Endothelial cell of umbilical vein (primary cell): Measurements from ENCODE around the gene ICOSLG. TPM values are rescaled to one million over a fixed set of nuclear protein-coding genes. Genes with fewer than 3 reads are reported as not detected.
A peak's percentile ranks its signal among the peaks of the same experiment; 100 is the strongest.
"Not testable (repeated sequence)": the region's sequence is repeated elsewhere in the genome, so short reads cannot be mapped to it uniquely, and the experiment has no call there.

Experiments used
- BruUV-seq: library from RNA; stranded (reverse); fragments of 400-500 nt; replicated peaks from 2 replicates; lab custom pipeline; 2021; lab: Mats Ljungman, UMichigan
- CTCF ChIA-PET: fragments of 300-600, 350-600 bp; sonication (Branson Sonifier 250); formaldehyde crosslinking; loops from one replicate; lab custom pipeline; 2021; ENCODE audit warnings: antibody characterized with exemption, inconsistent platforms; lab: Charles Lee
- POLR2A ChIA-PET: fragments of 300-600, 350-600 bp; sonication (Branson Sonifier 250); formaldehyde crosslinking; loops from one replicate; lab custom pipeline; 2021; ENCODE audit warnings: antibody characterized with exemption, inconsistent platforms; lab: Charles Lee
- DNase-seq: peaks from one replicate; pipeline ENCODE4 v3.0.0-alpha.2; 2011; ENCODE audit warnings: low read depth, low spot score
- FAIRE-seq: peaks from 2 replicates; lab custom pipeline; 2011; peaks lifted over from hg19 to GRCh38; lab: Jason Lieb, UNC
- H2AFZ ChIP-seq: 2 replicates; pipeline ENCODE4 v1.6.0; 2012; ENCODE audit warnings: low read depth, low read length, control low read depth, inconsistent platforms
- H3K27ac ChIP-seq: 2 replicates; pipeline ENCODE4 v1.5.1; 2011; ENCODE audit warnings: low read depth, mild to moderate bottlenecking, control low read depth, low read length, moderate library complexity; ENCODE audit not compliant: insufficient read depth
- H3K27me3 ChIP-seq, 2 experiments: 2 replicates each; pipeline versions ENCODE4 v1.6.0 to v1.6.1; 2011; ENCODE audit warnings: low read length in 2 of 2, mixed read lengths in 1 of 2; ENCODE audit not compliant: control insufficient read depth in 2 of 2, insufficient read depth in 2 of 2
- H3K36me3 ChIP-seq, 2 experiments: 2 replicates in 1 of 2; 3 replicates in 1 of 2; pipeline ENCODE4 v1.5.1; 2011; ENCODE audit warnings: low read length in 2 of 2, mild to moderate bottlenecking in 1 of 2, moderate library complexity in 1 of 2; ENCODE audit not compliant: control insufficient read depth in 2 of 2, insufficient read depth in 2 of 2; ENCODE audit errors: extremely low read depth in 1 of 2
- H3K4me1 ChIP-seq: 3 replicates; pipeline ENCODE4 v1.5.1; 2011; ENCODE audit warnings: mild to moderate bottlenecking, low read length; ENCODE audit not compliant: control insufficient read depth, insufficient read depth; ENCODE audit errors: extremely low read depth
- H3K4me2 ChIP-seq: 2 replicates; pipeline ENCODE4 v1.6.1; 2011; ENCODE audit warnings: low read length, control low read depth, mixed read lengths; ENCODE audit not compliant: insufficient read depth
- H3K4me3 ChIP-seq, 3 experiments: fragments of 200-600 bp in 1 of 3; sonication (generic), shearing (Covaris generic) in 1 of 3; replicated peaks in 1 of 3; 2 replicates each; pipeline ENCODE4 v1.5.1; 2011 to 2016; ENCODE audit warnings: control low read depth in 3 of 3, low read length in 3 of 3, mild to moderate bottlenecking in 2 of 3, inconsistent platforms in 1 of 3, low read depth in 1 of 3, moderate library complexity in 1 of 3; ENCODE audit not compliant: insufficient read depth in 1 of 3
- H3K79me2 ChIP-seq: 2 replicates; pipeline ENCODE4 v1.6.0; 2012; ENCODE audit warnings: low read length, inconsistent platforms; ENCODE audit not compliant: control insufficient read depth, insufficient read depth
- H3K9ac ChIP-seq: replicated peaks from 2 replicates; pipeline ENCODE3; 2011; ENCODE audit warnings: low read length, control low read depth; ENCODE audit not compliant: insufficient read depth; ENCODE audit errors: extremely low read depth
- H3K9me1 ChIP-seq: replicated peaks from 3 replicates; pipeline ENCODE4 v1.6.0; 2011; ENCODE audit warnings: mild to moderate bottlenecking, low read length; ENCODE audit not compliant: control insufficient read depth, insufficient read depth; ENCODE audit errors: extremely low read depth
- H3K9me3 ChIP-seq: replicated peaks from 2 replicates; pipeline ENCODE4 v1.5.1; 2012; ENCODE audit warnings: low read length, inconsistent platforms; ENCODE audit not compliant: control insufficient read depth, insufficient read depth
- H4K20me1 ChIP-seq: replicated peaks from 2 replicates; pipeline ENCODE3; 2011; ENCODE audit warnings: mild to moderate bottlenecking, low read length; ENCODE audit not compliant: control insufficient read depth, insufficient read depth; ENCODE audit errors: extremely low read depth
- dilution Hi-C: fragments of 300-500 bp; cut with MboI; formaldehyde crosslinking; loops from one replicate; pipeline ENCODE4 v1.15.0; 2019; ENCODE audit warnings: low sequenced_read_pairs; ENCODE audit not compliant: extremely low pct_ligation_motif_present
- intact Hi-C: fragments of 100-400 bp; cut with micrococcal nuclease; formaldehyde crosslinking; loops from one replicate; pipeline ENCODE4 v1.10.0; 2022
- polyA plus RNA-seq, 4 experiments: library from polyadenylated mRNA; depleted of rRNA in 3 of 4; stranded (reverse) in 3 of 4; unstranded in 1 of 4; fragments of >200 nt; gene quantifications; 2 replicates each; pipeline versions ENCODE4 v1.2.1 to v1.2.3, GENCODE V29; 2011 to 2012; ENCODE audit warnings: missing spikeins in 1 of 4
- total RNA-seq: library from RNA; stranded (reverse); gene quantifications from 2 replicates; pipeline ENCODE4 v1.2.3, GENCODE V29; 2021

Gene ICOSLG
- total and polyA plus RNA-seq, 2 donors (not counting 3 experiments of a cell fraction or from before 2014, with no cell fraction given), result 0.91 to 2.9 TPM

GRCh38 chr21:44243980-44244379, 3.2 kb upstream of the ICOSLG start:
- FAIRE-seq, result peak; percentile 67
- CTCF ChIA-PET, POLR2A ChIA-PET, H3K9me3 ChIP-seq, dilution Hi-C loops, H3K27me3 ChIP-seq, H3K4me2 ChIP-seq, H3K9ac ChIP-seq, H3K4me3 ChIP-seq, H4K20me1 ChIP-seq, BruUV-seq, H3K9me1 ChIP-seq, H3K36me3 ChIP-seq, H3K79me2 ChIP-seq, intact Hi-C loops, H3K4me1 ChIP-seq, DNase-seq, H3K27ac ChIP-seq, H2AFZ ChIP-seq: not testable (repeated sequence)

GRCh38 chr21:44241281-44241680, 538 bp upstream of the ICOSLG start:
- H2AFZ ChIP-seq, dilution Hi-C loops: not testable (repeated sequence)

GRCh38 chr21:44240353-44240752, 390 bp downstream of the ICOSLG start:
- DNase-seq, dilution Hi-C loops, H3K27me3 ChIP-seq, CTCF ChIA-PET, POLR2A ChIA-PET, H3K9me3 ChIP-seq, H3K9me1 ChIP-seq, intact Hi-C loops, H3K4me3 ChIP-seq, H4K20me1 ChIP-seq, BruUV-seq, H2AFZ ChIP-seq, H3K36me3 ChIP-seq, H3K4me1 ChIP-seq, H3K9ac ChIP-seq, H3K27ac ChIP-seq, H3K79me2 ChIP-seq, FAIRE-seq, H3K4me2 ChIP-seq: not testable (repeated sequence)

More at GRCh38 chr21:44241281-44241680, 538 bp upstream of the ICOSLG start:
- H4K20me1 ChIP-seq, H3K79me2 ChIP-seq, H3K27me3 ChIP-seq, FAIRE-seq, DNase-seq, H3K4me2 ChIP-seq, H3K9ac ChIP-seq, H3K36me3 ChIP-seq, H3K4me1 ChIP-seq, POLR2A ChIA-PET, CTCF ChIA-PET, intact Hi-C loops, H3K27ac ChIP-seq, H3K9me3 ChIP-seq, H3K9me1 ChIP-seq, BruUV-seq, H3K4me3 ChIP-seq: not testable (repeated sequence)

- H3K4me3 ChIP-seq, POLR2A ChIA-PET, H4K20me1 ChIP-seq, H3K9me1 ChIP-seq, BruUV-seq, CTCF ChIA-PET, H3K27me3 ChIP-seq, H3K4me1 ChIP-seq, H3K4me2 ChIP-seq, H3K27ac ChIP-seq, H3K9ac ChIP-seq, DNase-seq, dilution Hi-C loops, H3K79me2 ChIP-seq, H3K36me3 ChIP-seq, H2AFZ ChIP-seq, H3K9me3 ChIP-seq, intact Hi-C loops, FAIRE-seq: not testable (repeated sequence)
Observed at GRCh38 chr21:44229561-44229960, 11.2 kb downstream of the ICOSLG start.
